D721Med (cell line): ENCODE results near the gene NDUFAF2.

Source experiments
- DNase-seq: peaks from one replicate; pipeline ENCODE4 v3.0.0; 2011; ENCODE audit warnings: low spot score; ENCODE audit not compliant: insufficient read length
- FAIRE-seq: peaks from 2 replicates; lab custom pipeline; 2011; peaks lifted over from hg19 to GRCh38; lab: Jason Lieb, UNC
- CTCF ChIP-seq: IDR thresholded peaks from 2 replicates; pipeline ENCODE4 v1.5.1; 2012; ENCODE audit warnings: mild to moderate bottlenecking, control low read depth; ENCODE audit not compliant: insufficient read depth; ENCODE audit errors: missing control alignments

Gene NDUFAF2

GRCh38 chr5:61055434-61056006 lies 110.5 kb downstream of the NDUFAF2 start:
- no peak for DNase-seq
- peak; percentile 79 for TF ChIP-seq CTCF
- FAIRE-seq, result peak; percentile 71

- FAIRE-seq (no peak), DNase-seq (no peak)
- TF ChIP-seq CTCF, result no peak
Observed at GRCh38 chr5:61059499-61059898, 114.5 kb downstream of the NDUFAF2 start.

GRCh38 chr5:61069150-61069549 lies 124.1 kb downstream of the NDUFAF2 start:
- no peak for DNase-seq

GRCh38 chr5:61071526-61071925 lies 126.5 kb downstream of the NDUFAF2 start:
- FAIRE-seq (no peak), DNase-seq (no peak)
- TF ChIP-seq CTCF, result no peak

More at GRCh38 chr5:61069150-61069549, 124.1 kb downstream of the NDUFAF2 start:
- no peak for TF ChIP-seq CTCF
- FAIRE-seq, result no peak

GRCh38 chr5:61076626-61077025 lies 131.6 kb downstream of the NDUFAF2 start:
- no peak for TF ChIP-seq CTCF
- FAIRE-seq, result no peak
- no peak for DNase-seq

GRCh38 chr5:61081741-61082140 lies 136.7 kb downstream of the NDUFAF2 start:
- FAIRE-seq, result no peak
- no peak for DNase-seq
- TF ChIP-seq CTCF, result no peak

- FAIRE-seq (peak; percentile 11), DNase-seq (no peak)
- TF ChIP-seq CTCF, result no peak
Observed at GRCh38 chr5:61082516-61083280, 137.7 kb downstream of the NDUFAF2 start.
